ENCODE data around the gene OGFOD3.

DNA sequence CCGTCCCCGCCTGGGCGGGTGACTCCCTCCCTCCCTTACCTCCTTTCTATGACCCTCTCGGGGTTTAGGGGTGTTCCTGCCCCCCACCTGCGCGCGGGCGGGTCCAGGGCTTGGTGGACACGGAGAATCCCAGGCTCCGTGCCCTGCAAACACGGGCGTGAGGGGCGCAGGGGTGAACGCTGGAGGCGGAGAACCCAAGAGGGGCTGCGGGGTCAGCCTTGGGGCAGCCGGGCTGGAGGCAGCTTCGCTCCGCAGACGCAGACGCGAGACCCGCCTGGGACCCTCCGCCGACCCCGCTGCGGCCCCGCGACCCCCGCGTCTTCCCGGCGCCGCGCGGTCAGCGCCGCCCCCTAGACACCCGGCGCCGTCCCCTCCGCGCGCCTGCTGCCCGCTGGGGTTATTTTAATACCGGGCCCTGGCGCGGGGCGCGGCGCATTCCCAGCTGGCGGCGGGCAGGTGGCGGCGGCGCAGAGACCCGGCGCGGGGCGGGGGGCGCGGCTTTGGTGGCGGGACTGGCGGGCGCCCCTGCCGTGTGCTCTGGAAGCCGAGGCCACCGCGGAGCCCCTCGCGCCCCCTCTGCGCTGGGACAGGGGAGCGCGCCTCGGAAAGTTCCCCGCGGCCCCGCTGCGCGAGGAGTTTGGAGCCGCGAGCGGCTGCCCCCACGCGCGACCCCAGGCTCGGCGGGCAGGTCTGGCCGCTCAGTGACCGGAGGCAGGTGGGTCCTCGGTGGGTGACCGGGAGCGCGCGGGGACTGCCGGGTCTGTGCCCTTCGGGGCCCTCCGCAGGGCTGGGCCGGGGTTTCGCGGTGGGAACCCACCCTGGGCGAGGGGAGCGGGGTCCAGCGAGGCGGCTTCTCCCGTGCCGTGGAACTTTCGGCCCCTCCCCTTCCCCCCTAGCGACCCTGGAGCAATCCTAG lies 46.8 kb downstream of the OGFOD3 start, which contains the start of gene UTS2R:
- TF ChIP-seq, protein P1, sequence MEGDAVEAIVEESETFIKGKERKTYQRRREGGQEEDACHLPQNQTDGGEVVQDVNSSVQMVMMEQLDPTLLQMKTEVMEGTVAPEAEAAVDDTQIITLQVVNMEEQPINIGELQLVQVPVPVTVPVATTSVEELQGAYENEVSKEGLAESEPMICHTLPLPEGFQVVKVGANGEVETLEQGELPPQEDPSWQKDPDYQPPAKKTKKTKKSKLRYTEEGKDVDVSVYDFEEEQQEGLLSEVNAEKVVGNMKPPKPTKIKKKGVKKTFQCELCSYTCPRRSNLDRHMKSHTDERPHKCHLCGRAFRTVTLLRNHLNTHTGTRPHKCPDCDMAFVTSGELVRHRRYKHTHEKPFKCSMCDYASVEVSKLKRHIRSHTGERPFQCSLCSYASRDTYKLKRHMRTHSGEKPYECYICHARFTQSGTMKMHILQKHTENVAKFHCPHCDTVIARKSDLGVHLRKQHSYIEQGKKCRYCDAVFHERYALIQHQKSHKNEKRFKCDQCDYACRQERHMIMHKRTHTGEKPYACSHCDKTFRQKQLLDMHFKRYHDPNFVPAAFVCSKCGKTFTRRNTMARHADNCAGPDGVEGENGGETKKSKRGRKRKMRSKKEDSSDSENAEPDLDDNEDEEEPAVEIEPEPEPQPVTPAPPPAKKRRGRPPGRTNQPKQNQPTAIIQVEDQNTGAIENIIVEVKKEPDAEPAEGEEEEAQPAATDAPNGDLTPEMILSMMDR (conservative IDR thresholded peaks at IDR 0.05; ENCODE audit: low read depth, low read length) = no peak
- TF ChIP-seq EZH2 (IDR thresholded peaks at IDR 0.05; ENCODE audit: borderline replicate concordance, low read depth, low read length, poor library complexity, severe bottlenecking) = no peak

Data from A673 (cell line).